ENCODE results near the gene SLC23A1.

- TF ChIP-seq CTCF (IDR thresholded peaks at IDR 0.05 in 4 of 5, conservative IDR thresholded peaks at IDR 0.05 in 1 of 5) (no peak), POLR2A (IDR thresholded peaks at IDR 0.05) (no peak)
These were observed 4.1 kb downstream of the SLC23A1 start for GRCh38 chr5:139378941-139379361.
